Measurements from ENCODE around the gene IDNK.

DNA sequence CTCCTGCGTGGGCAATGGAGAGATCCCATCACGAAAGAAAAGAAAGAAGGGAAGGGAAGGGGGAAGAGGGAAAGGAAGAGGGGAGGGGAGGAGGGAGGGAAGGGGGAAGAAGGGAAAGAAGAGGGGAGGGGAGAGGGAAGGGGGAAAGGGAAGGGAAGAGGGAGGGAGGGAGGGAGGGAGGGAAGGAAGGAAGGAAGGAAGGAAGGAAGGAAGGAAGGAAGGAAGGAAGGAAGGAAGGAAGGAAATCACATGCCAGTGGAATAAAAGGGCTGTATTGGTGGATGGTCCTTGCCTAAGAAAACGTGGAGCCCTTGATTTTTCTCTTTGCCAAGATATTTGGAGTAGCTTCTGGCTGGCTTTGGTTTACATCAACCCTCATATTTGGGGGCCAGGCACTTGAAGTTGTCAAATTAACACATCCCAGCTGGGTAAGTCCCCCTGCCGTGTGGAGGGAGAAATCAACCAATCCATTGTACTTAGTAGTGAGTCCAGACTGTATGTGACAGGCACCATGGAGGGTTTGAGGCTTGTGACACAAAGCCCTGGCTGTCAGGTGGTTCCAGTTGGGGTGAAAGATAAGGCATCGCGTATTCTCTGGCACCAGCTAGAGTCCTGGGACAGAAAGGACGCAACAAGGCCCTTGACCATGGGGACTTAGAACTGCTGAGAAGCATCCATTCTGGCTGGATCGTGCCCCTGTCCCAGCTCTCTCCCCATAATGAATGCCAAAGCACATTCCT is 23.7 kb downstream of the IDNK start:
- TF ChIP-seq, protein P1, sequence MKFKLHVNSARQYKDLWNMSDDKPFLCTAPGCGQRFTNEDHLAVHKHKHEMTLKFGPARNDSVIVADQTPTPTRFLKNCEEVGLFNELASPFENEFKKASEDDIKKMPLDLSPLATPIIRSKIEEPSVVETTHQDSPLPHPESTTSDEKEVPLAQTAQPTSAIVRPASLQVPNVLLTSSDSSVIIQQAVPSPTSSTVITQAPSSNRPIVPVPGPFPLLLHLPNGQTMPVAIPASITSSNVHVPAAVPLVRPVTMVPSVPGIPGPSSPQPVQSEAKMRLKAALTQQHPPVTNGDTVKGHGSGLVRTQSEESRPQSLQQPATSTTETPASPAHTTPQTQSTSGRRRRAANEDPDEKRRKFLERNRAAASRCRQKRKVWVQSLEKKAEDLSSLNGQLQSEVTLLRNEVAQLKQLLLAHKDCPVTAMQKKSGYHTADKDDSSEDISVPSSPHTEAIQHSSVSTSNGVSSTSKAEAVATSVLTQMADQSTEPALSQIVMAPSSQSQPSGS (CRISPR knock-in tag; IDR thresholded peaks at IDR 0.05; ENCODE audit: borderline replicate concordance, low read depth): no peak
- TF ChIP-seq, protein P2, sequence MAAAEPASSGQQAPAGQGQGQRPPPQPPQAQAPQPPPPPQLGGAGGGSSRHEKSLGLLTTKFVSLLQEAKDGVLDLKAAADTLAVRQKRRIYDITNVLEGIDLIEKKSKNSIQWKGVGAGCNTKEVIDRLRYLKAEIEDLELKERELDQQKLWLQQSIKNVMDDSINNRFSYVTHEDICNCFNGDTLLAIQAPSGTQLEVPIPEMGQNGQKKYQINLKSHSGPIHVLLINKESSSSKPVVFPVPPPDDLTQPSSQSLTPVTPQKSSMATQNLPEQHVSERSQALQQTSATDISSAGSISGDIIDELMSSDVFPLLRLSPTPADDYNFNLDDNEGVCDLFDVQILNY (CRISPR knock-in tag; IDR thresholded peaks at IDR 0.05): no peak

Measured in WTC11 (cell line).